ENCODE measurements around the gene TRMT44. TPM values are rescaled to one million over a fixed set of nuclear protein-coding genes. Genes with fewer than 3 reads are reported as not detected.

Gene TRMT44
- total RNA-seq, 1 experiment from 2014 or later = 15.3 TPM

- Histone ChIP-seq H3K4me3 (ENCODE audit: low read length) (no peak overlapping the region), H3K9me3 (ENCODE audit: low read length) (no peaks in the 10 kb centered on the region), H3K36me3 (ENCODE audit: low read depth, low read length) (no peaks in the 10 kb centered on the region), H3K9ac (ENCODE audit: low read length) (no peak overlapping the region), H3K9me2 (replicated peaks; ENCODE audit: low read length) (no peaks in the 10 kb centered on the region), H3F3A (ENCODE audit: low read length, unreplicated experiment) (no peaks in the 10 kb centered on the region), H4K20me1 (ENCODE audit: low read length) (no peaks in the 10 kb centered on the region), H3K27me3 (ENCODE audit: low read length) (no peaks in the 10 kb centered on the region), H3K4me2 (ENCODE audit: low read length) (peak overlapping the region; percentile 46; the same call in 1 of the 2 replicates), H3K79me2 (ENCODE audit: low read length) (no peaks in the 10 kb centered on the region), H2AFZ (ENCODE audit: low read length) (no peak overlapping the region), H3K4me1 (ENCODE audit: insufficient read depth, low read length) (no peaks in the 10 kb centered on the region), H3K27ac (ENCODE audit: low read length) (no peak overlapping the region)
- intact Hi-C loops (cut with micrococcal nuclease) = no loop called here
- ATAC-seq (no peak; the same call in 1 of the 2 replicates), DNase-seq (no peak)
- no TSS peak for BruUV-seq (replicated peaks)
- ChIA-PET CTCF (no interaction called here), POLR2A (ENCODE audit: unreplicated experiment) (no interaction called here)
- no peak for TF ChIP-seq EZH2phosphoT487 (IDR thresholded peaks at IDR 0.05; ENCODE audit: borderline replicate concordance, low read length)
- no peak for TF ChIP-seq EZH2 (IDR thresholded peaks at IDR 0.05; ENCODE audit: low read length, unreplicated experiment)
- TF ChIP-seq CTCF (conservative IDR thresholded peaks at IDR 0.05; ENCODE audit: low read depth, low read length) = no peak
Observed at GRCh38 chr4:8503801-8504200, 63.2 kb downstream of the TRMT44 start.

- Histone ChIP-seq H2AFZ (ENCODE audit: low read length) (no peak overlapping the region), H3K9ac (ENCODE audit: low read length) (no peak overlapping the region), H3K9me3 (ENCODE audit: low read length) (no peaks in the 10 kb centered on the region), H3K4me1 (ENCODE audit: insufficient read depth, low read length) (no peaks in the 10 kb centered on the region), H3K9me2 (replicated peaks; ENCODE audit: low read length) (no peaks in the 10 kb centered on the region), H3K27ac (ENCODE audit: low read length) (no peak overlapping the region), H3K27me3 (ENCODE audit: low read length) (no peaks in the 10 kb centered on the region), H4K20me1 (ENCODE audit: low read length) (no peaks in the 10 kb centered on the region), H3K4me2 (ENCODE audit: low read length) (peak overlapping the region; percentile 46), H3K4me3 (ENCODE audit: low read length) (no peak overlapping the region), H3K36me3 (ENCODE audit: low read depth, low read length) (no peaks in the 10 kb centered on the region), H3K79me2 (ENCODE audit: low read length) (no peaks in the 10 kb centered on the region), H3F3A (ENCODE audit: low read length, unreplicated experiment) (no peaks in the 10 kb centered on the region)
- BruUV-seq (replicated peaks) = no TSS peak
- ChIA-PET CTCF (no interaction called here), POLR2A (ENCODE audit: unreplicated experiment) (no interaction called here)
- intact Hi-C loops (cut with micrococcal nuclease) = no loop called here
- TF ChIP-seq EZH2 (IDR thresholded peaks at IDR 0.05; ENCODE audit: low read length, unreplicated experiment) = no peak
- TF ChIP-seq CTCF (conservative IDR thresholded peaks at IDR 0.05; ENCODE audit: low read depth, low read length) = no peak
- no peak for TF ChIP-seq EZH2phosphoT487 (IDR thresholded peaks at IDR 0.05; ENCODE audit: borderline replicate concordance, low read length)
- ATAC-seq (peak; percentile 50; the same call in 1 of the 2 replicates), DNase-seq (peak; percentile 39)
Observed at GRCh38 chr4:8504279-8505007, 63.9 kb downstream of the TRMT44 start.

- Histone ChIP-seq H2AFZ (ENCODE audit: low read length) (no peak overlapping the region), H3K9me3 (ENCODE audit: low read length) (no peaks in the 10 kb centered on the region), H3K79me2 (ENCODE audit: low read length) (no peaks in the 10 kb centered on the region), H3K27ac (ENCODE audit: low read length) (no peak overlapping the region), H3K9me2 (replicated peaks; ENCODE audit: low read length) (no peaks in the 10 kb centered on the region), H3K9ac (ENCODE audit: low read length) (no peak overlapping the region), H3K4me2 (ENCODE audit: low read length) (no peak overlapping the region), H3K27me3 (ENCODE audit: low read length) (no peaks in the 10 kb centered on the region), H3K4me1 (ENCODE audit: insufficient read depth, low read length) (no peaks in the 10 kb centered on the region), H4K20me1 (ENCODE audit: low read length) (no peaks in the 10 kb centered on the region), H3K4me3 (ENCODE audit: low read length) (no peak overlapping the region), H3K36me3 (ENCODE audit: low read depth, low read length) (no peaks in the 10 kb centered on the region), H3F3A (ENCODE audit: low read length, unreplicated experiment) (no peaks in the 10 kb centered on the region)
- DNase-seq (no peak), ATAC-seq (no peak)
- CTCF ChIA-PET = no interaction called here
- POLR2A ChIA-PET (ENCODE audit: unreplicated experiment) = no interaction called here
- intact Hi-C loops (cut with micrococcal nuclease) = no loop called here
- TF ChIP-seq EZH2phosphoT487 (IDR thresholded peaks at IDR 0.05; ENCODE audit: borderline replicate concordance, low read length) (no peak), EZH2 (IDR thresholded peaks at IDR 0.05; ENCODE audit: low read length, unreplicated experiment) (no peak), CTCF (conservative IDR thresholded peaks at IDR 0.05; ENCODE audit: low read depth, low read length) (no peak)
- BruUV-seq (replicated peaks) = no TSS peak
Observed at GRCh38 chr4:8505229-8505628, 64.7 kb downstream of the TRMT44 start.

Data from PC-3 (cell line).